Neural cell (in vitro differentiated cells): ENCODE results near the gene NFKBIZ. TPM values are rescaled to one million over a fixed set of nuclear protein-coding genes. Genes with fewer than 3 reads are reported as not detected.

Experiments
- H2AFZ ChIP-seq: fragments of 200-600, 300-800 bp; sonication (generic), shearing (Covaris generic); 2 replicates; pipeline ENCODE4 v1.6.0; 2014; ENCODE audit warnings: low read depth, mild to moderate bottlenecking, antibody characterized with exemption, low read length, moderate library complexity
- H3F3A ChIP-seq: fragments of 200-600 bp; shearing (Covaris generic); 2 replicates; pipeline ENCODE4 v1.6.1; 2016; ENCODE audit warnings: mild to moderate bottlenecking, moderate library complexity, mixed read lengths, antibody characterized with exemption, low read length; ENCODE audit not compliant: insufficient read depth, poor library complexity, severe bottlenecking
- H3K27ac ChIP-seq: fragments of 200-600, 300-800 bp; sonication (generic), shearing (Covaris generic); 2 replicates; pipeline ENCODE4 v1.5.1; 2014; ENCODE audit warnings: mild to moderate bottlenecking, low read length, moderate library complexity
- H3K27me3 ChIP-seq: fragments of 300-800, 200-600 bp; sonication (generic), shearing (Covaris generic); 2 replicates; pipeline ENCODE4 v1.6.0; 2014; ENCODE audit warnings: mild to moderate bottlenecking, low read depth, low read length, moderate library complexity; ENCODE audit not compliant: insufficient read depth
- H3K36me3 ChIP-seq: fragments of 300-800, 200-600 bp; sonication (generic), shearing (Covaris generic); 2 replicates; pipeline ENCODE4 v1.5.1; 2014; ENCODE audit warnings: mild to moderate bottlenecking, antibody characterized with exemption, low read length, moderate library complexity; ENCODE audit not compliant: insufficient read depth
- H3K4me2 ChIP-seq: fragments of 300-800, 200-600 bp; sonication (generic), shearing (Covaris generic); 2 replicates; pipeline ENCODE4 v1.6.0; 2014; ENCODE audit warnings: mild to moderate bottlenecking, low read length
- H3K4me3 ChIP-seq: fragments of 300-800, 200-600 bp; sonication (generic), shearing (Covaris generic); 2 replicates; pipeline ENCODE4 v1.5.1; 2014; ENCODE audit warnings: mild to moderate bottlenecking, low read length, moderate library complexity
- H3K79me2 ChIP-seq: fragments of 200-600 bp; shearing (Covaris generic); replicated peaks from 2 replicates; pipeline ENCODE4 v1.6.0; 2014; ENCODE audit warnings: mild to moderate bottlenecking, low read length, moderate library complexity; ENCODE audit not compliant: insufficient read depth
- H3K9ac ChIP-seq: fragments of 300-800, 200-600 bp; sonication (generic), shearing (Covaris generic); 2 replicates; pipeline ENCODE4 v1.6.1; 2016; ENCODE audit warnings: mild to moderate bottlenecking, low read length, mixed read lengths
- H3K9me2 ChIP-seq: fragments of 200-600 bp; shearing (Covaris generic); 2 replicates; pipeline ENCODE4 v1.6.1; 2016; ENCODE audit warnings: mild to moderate bottlenecking, low read length, mixed read lengths; ENCODE audit not compliant: insufficient read depth
- H3K9me3 ChIP-seq: fragments of 200-600, 300-800 bp; sonication (generic), shearing (Covaris generic); 2 replicates; pipeline ENCODE4 v1.6.1; 2016; ENCODE audit warnings: mild to moderate bottlenecking, mixed run types, low read length, moderate library complexity, mixed read lengths
- H4K20me1 ChIP-seq: fragments of 200-600 bp; shearing (Covaris generic); 2 replicates; pipeline ENCODE4 v1.6.1; 2016; ENCODE audit warnings: mild to moderate bottlenecking, mixed run types; ENCODE audit not compliant: insufficient read depth
- EP300 ChIP-seq: fragments of 450-650 bp; conservative IDR thresholded peaks from 2 replicates; pipeline ENCODE4 v1.6.1; 2014; ENCODE audit warnings: antibody characterized with exemption, mild to moderate bottlenecking, moderate library complexity; ENCODE audit not compliant: poor library complexity, severe bottlenecking
- EZH2 ChIP-seq: fragments of 200-600, 300-800 bp; shearing (Covaris generic), sonication (generic); IDR thresholded peaks from 2 replicates; pipeline ENCODE4 v1.6.1; 2014; ENCODE audit warnings: antibody characterized with exemption, low read length, borderline replicate concordance, mild to moderate bottlenecking; ENCODE audit not compliant: insufficient read depth, poor library complexity, severe bottlenecking
- MXI1 ChIP-seq: fragments of 450-650 bp; conservative IDR thresholded peaks from 2 replicates; pipeline ENCODE4 v1.6.1; 2014; ENCODE audit warnings: antibody characterized with exemption, mild to moderate bottlenecking; ENCODE audit not compliant: poor library complexity, severe bottlenecking
- POLR2AphosphoS5 ChIP-seq: IDR thresholded peaks from 2 replicates; pipeline ENCODE4 v1.6.1; 2012
- RAD21 ChIP-seq: fragments of 450-650 bp; conservative IDR thresholded peaks from 2 replicates; pipeline ENCODE4 v1.6.1; 2014; ENCODE audit warnings: antibody characterized with exemption, mild to moderate bottlenecking, moderate library complexity
- SMC3 ChIP-seq: fragments of 450-650 bp; conservative IDR thresholded peaks from 2 replicates; pipeline ENCODE4 v1.6.1; 2014; ENCODE audit warnings: antibody characterized with exemption, mild to moderate bottlenecking, moderate library complexity; ENCODE audit not compliant: poor library complexity
- TAF1 ChIP-seq: IDR thresholded peaks from 2 replicates; pipeline ENCODE4 v1.6.1; 2012; ENCODE audit warnings: low read depth
- polyA plus RNA-seq: library from polyadenylated mRNA; depleted of rRNA; stranded (reverse); fragments of >200 nt; gene quantifications from 2 replicates; pipeline ENCODE4 v1.2.3, GENCODE V29; 2014
- TF ChIP-seq, protein P1 (sequence below): IDR thresholded peaks from 2 replicates; pipeline ENCODE4 v1.6.1; 2012; ENCODE audit warnings: borderline replicate concordance
- TF ChIP-seq, protein P2 (sequence below): fragments of 450-650 bp; IDR thresholded peaks from 2 replicates; pipeline ENCODE4 v1.5.1; 2014; ENCODE audit warnings: antibody characterized with exemption, mild to moderate bottlenecking, moderate library complexity; ENCODE audit not compliant: poor library complexity, severe bottlenecking

Gene NFKBIZ
- polyA plus RNA-seq, 1 donor from 2014 or later: 0.84 TPM

DNA sequence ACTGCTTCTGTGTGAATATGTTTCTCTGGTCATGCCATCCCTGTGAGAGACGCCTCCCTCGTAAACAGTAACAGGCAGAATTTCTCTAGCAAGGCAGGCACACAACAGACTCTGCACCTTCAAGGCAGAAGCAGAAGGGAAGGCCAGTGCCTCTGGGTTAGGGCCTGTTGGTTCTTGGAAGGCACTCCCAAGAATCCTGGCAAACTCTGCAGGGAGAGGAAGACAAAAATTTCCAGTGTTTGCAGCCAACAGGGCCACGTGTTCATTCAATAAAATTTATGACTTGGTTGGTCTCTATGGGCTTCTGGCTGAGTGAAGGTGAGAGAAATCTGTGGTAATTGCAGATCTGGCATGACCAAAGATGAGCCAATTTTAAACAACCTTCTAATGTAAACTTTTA, 39.3 kb downstream of the NFKBIZ start:
- no peaks in the 10 kb centered on the region for H3K36me3 ChIP-seq
- H3K27ac ChIP-seq: no peak overlapping the region
- H2AFZ ChIP-seq: no peak overlapping the region
- no peaks in the 10 kb centered on the region for H3F3A ChIP-seq
- H3K9ac ChIP-seq: no peak overlapping the region
- no peaks in the 10 kb centered on the region for H3K27me3 ChIP-seq
- no peaks in the 10 kb centered on the region for H4K20me1 ChIP-seq
- H3K4me2 ChIP-seq: no peak overlapping the region
- H3K9me2 ChIP-seq: no peaks in the 10 kb centered on the region
- no peak for TF ChIP-seq MXI1
- TF ChIP-seq, protein P1, sequence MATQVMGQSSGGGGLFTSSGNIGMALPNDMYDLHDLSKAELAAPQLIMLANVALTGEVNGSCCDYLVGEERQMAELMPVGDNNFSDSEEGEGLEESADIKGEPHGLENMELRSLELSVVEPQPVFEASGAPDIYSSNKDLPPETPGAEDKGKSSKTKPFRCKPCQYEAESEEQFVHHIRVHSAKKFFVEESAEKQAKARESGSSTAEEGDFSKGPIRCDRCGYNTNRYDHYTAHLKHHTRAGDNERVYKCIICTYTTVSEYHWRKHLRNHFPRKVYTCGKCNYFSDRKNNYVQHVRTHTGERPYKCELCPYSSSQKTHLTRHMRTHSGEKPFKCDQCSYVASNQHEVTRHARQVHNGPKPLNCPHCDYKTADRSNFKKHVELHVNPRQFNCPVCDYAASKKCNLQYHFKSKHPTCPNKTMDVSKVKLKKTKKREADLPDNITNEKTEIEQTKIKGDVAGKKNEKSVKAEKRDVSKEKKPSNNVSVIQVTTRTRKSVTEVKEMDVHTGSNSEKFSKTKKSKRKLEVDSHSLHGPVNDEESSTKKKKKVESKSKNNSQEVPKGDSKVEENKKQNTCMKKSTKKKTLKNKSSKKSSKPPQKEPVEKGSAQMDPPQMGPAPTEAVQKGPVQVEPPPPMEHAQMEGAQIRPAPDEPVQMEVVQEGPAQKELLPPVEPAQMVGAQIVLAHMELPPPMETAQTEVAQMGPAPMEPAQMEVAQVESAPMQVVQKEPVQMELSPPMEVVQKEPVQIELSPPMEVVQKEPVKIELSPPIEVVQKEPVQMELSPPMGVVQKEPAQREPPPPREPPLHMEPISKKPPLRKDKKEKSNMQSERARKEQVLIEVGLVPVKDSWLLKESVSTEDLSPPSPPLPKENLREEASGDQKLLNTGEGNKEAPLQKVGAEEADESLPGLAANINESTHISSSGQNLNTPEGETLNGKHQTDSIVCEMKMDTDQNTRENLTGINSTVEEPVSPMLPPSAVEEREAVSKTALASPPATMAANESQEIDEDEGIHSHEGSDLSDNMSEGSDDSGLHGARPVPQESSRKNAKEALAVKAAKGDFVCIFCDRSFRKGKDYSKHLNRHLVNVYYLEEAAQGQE: no peak
- TF ChIP-seq SMC3: no peak
- H3K9me3 ChIP-seq: no peaks in the 10 kb centered on the region
- H3K4me3 ChIP-seq: no peak overlapping the region
- no peaks in the 10 kb centered on the region for H3K79me2 ChIP-seq

DNA sequence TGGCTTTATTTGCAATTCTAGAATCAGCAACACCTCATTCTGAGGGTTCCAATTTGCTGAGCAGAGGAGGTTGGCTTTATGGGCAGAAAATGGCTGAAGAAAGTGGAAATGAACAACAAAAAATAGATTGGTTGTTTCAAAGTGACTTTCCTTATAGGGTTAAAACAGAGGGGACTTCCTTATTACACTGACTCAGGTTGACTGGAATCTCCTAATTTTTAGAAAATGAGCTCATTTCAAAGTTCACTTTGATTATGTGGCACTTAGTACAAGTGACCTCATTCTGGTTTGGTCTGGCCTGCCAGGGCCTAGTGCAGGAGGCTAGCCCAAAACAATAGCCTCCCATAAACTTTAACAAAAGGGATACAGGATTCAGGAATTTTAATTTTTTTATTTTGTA, 41.4 kb downstream of the NFKBIZ start:
- no peak overlapping the region for H2AFZ ChIP-seq

More for the DNA sequence above, 41.4 kb downstream of the NFKBIZ start:
- Histone ChIP-seq H3K9me3 (no peaks in the 10 kb centered on the region), H3K4me3 (no peak overlapping the region), H3K79me2 (no peaks in the 10 kb centered on the region), H3K9me2 (no peaks in the 10 kb centered on the region), H3K9ac (no peak overlapping the region), H3K27ac (no peak overlapping the region), H4K20me1 (no peaks in the 10 kb centered on the region), H3K4me2 (no peak overlapping the region), H3K36me3 (no peaks in the 10 kb centered on the region), H3F3A (no peaks in the 10 kb centered on the region), H3K27me3 (no peaks in the 10 kb centered on the region)
- no peak for TF ChIP-seq TAF1
- TF ChIP-seq, protein P1: no peak
- no peak for TF ChIP-seq RAD21
- no peak for TF ChIP-seq MXI1
- no peak for TF ChIP-seq POLR2AphosphoS5
- no peak for TF ChIP-seq EZH2
- TF ChIP-seq, protein P2, sequence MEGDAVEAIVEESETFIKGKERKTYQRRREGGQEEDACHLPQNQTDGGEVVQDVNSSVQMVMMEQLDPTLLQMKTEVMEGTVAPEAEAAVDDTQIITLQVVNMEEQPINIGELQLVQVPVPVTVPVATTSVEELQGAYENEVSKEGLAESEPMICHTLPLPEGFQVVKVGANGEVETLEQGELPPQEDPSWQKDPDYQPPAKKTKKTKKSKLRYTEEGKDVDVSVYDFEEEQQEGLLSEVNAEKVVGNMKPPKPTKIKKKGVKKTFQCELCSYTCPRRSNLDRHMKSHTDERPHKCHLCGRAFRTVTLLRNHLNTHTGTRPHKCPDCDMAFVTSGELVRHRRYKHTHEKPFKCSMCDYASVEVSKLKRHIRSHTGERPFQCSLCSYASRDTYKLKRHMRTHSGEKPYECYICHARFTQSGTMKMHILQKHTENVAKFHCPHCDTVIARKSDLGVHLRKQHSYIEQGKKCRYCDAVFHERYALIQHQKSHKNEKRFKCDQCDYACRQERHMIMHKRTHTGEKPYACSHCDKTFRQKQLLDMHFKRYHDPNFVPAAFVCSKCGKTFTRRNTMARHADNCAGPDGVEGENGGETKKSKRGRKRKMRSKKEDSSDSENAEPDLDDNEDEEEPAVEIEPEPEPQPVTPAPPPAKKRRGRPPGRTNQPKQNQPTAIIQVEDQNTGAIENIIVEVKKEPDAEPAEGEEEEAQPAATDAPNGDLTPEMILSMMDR: no peak
- TF ChIP-seq SMC3: no peak
- no peak for TF ChIP-seq EP300
